Left cardiac atrium (tissue), 4 donors: ENCODE results near the gene FAM193A. TPM values are rescaled to one million over a fixed set of nuclear protein-coding genes. Genes with fewer than 3 reads are reported as not detected.
"Not testable (repeated sequence)": the region's sequence is repeated elsewhere in the genome, so short reads cannot be mapped to it uniquely, and the experiment has no call there.

Source experiments
- ATAC-seq, 2 donors: fragments of 200-7000 bp; cut with Tn5 transposase; one replicate each; pipeline ENCODE4 v1.9.1; 2020; ENCODE audit warnings: mild to moderate bottlenecking in 2 of 2, moderate library complexity in 2 of 2
- DNase-seq: peaks from one replicate; pipeline ENCODE4 v3.0.0-alpha.2; 2020
- intact Hi-C, 2 donors: fragments of 100-400 bp; cut with DNase I; formaldehyde crosslinking; loops; one replicate each; pipeline versions ENCODE4 v1.14.1 to v1.15.1; 2022 to 2023
- total RNA-seq, 2 donors: library from RNA; stranded (reverse); fragmentation: NEBNext Ultra II Directional; extraction: Animal tissue kit (Norgen Biotek cat#: 25700); gene quantifications; one replicate each; pipeline ENCODE4 v1.2.1, GENCODE V29; 2021
- donor health status: DM: no; HTN: yes; CAD: no.
- donor health status: DM: no; HTN: yes; CAD: no; lungs with severe emphysema.
- donor health status: DM: yes; HTN: yes; CAD: no.
- donor health status: Dilated cardiomyopathy.

Gene FAM193A
- total RNA-seq, 2 donors from 2014 or later: 15.1 to 16.6 TPM

DNA sequence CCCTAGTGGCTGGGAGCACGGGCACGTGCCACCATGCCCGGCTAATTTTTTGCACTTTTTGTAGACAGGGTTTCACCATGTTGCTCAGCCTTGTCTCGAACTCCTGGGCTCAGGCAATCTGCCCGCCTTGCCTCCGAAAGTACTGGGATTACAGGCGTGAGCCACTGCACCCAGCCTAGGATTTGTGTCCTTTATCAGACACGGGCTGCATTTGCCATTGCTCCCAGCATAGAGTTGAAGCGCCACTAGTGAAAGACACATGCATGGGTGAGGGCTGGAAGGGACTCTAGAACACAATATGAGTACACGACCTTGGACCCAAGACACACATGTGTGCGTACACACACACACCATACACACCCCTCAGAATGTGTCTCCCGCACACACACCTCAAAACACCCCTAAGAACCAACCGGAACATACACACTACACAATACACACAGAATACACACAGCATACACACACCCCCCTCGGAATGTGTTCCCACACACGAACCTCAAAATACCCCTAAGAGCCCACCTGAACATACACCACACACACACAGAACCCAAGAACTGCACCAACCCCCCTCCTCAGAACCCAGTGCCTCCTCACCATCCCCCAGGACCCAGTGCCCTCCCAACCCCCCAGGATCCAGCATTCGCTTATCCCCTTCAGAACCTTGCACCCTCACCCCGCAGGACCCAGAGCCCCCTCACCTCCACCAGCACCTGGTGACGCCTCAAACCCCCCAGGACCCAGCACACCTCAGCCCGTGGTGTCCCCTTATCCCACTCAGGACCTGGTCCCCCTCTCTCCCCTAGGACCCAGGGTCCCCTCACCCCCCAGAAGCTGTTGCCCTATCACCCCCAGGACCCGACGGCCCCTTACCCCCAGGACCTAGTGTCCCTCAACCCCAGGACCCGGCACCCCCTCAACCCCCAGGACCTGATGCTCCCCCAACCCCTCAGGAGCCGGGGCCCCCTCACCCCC is 218.7 kb downstream of the FAM193A start:
- peak in 1 of 2 donors; percentile 1 for ATAC-seq
- DNase-seq: no peak
- intact Hi-C loops: no loop called here

- DNase-seq (peak; percentile 92), ATAC-seq (peak; percentile 90 to 92)
- intact Hi-C loops: no loop called here
Observed at GRCh38 chr4:2755821-2756690, 219.6 kb downstream of the FAM193A start, which contains the start of gene TNIP2. Gene TNIP2 (minus strand): TSS chr4:2756336. CDS start chr4:2756289, 47 bp downstream.

DNA sequence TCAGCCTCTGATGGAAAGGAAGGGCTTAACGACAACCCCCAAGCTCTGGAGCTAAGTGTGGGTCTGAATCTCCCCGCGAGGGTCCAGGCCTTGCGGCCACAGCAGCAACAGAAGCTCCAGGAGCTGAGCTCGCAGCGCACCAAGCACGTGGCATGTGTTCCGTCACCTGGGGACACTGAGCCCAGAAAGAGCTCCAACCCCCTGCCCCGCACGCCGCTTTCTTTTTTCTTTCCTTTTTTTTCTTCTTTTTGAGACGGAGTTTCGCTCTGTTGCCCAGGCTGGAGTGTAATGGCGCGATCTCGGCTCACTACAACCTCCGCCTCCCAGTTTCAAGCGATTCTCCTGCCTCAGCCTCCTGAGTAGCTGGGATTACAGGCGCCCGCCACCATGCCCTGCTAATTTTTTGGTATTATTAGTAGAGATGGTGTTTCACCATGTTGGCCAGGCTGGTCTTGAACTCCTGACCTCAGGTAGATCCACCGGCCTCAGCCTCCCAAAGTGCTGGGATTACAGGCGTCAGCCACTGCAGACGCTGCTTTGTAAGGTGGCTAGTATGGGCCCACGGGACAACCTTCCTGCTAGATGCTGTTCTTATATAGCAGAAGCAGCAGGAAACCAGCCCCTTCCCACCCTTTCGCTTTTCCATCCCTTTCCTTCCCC is 220.4 kb downstream of the FAM193A start:
- intact Hi-C loops: no loop called here
- ATAC-seq (no peak), DNase-seq (no peak)

GRCh38 chr4:2757426-2757825 is 221.0 kb downstream of the FAM193A start:
- DNase-seq (no peak), ATAC-seq (no peak)
- intact Hi-C loops: no loop called here

DNA sequence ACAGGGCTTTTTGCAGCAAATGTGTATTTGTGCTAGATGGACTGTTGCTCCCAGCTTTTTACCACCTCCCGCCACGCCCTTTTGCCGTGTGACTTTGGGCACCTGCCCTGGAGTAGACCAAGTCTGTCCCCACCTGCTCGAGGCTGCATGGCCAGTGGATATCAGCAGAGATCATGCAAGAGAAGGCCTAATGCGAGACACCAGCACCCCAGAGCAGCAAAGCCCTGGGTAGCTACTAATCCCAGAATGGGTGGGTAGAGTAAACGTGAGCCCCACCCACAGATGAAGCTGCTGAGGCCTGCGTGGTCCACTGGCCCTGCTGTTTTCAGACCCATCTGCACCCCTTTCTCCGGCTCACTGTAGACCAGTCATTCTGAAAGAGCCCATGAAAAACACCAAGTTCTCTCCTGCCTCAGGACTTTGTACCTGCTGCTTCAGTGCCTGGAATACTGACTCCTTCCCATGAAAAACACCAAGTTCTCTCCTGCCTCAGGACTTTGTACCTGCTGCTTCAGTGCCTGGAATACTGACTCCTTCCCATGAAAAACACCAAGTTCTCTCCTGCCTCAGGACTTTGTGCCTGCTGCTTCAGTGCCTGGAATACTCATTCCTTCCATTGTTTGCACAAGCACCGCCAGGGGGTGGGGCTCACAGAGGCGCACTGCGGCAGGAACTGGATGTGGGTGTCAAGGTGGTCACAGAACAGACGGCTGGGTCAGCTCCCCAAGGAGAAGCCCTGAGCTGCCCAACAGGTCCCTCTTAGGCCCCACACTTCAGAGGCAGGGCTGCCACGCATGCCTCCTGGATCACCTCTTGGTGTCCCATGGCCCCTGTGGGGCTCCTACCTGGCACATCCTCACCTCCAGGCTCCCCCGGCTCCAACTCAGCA is 224.8 kb downstream of the FAM193A start:
- ATAC-seq (no peak), DNase-seq (peak; percentile 61)
- intact Hi-C loops: loop anchor here (10.0 kb wide), 4 partner anchors 84 to 274 kb away; partner anchors contain the start of gene ADD1 (in 1 of the 2)

DNA sequence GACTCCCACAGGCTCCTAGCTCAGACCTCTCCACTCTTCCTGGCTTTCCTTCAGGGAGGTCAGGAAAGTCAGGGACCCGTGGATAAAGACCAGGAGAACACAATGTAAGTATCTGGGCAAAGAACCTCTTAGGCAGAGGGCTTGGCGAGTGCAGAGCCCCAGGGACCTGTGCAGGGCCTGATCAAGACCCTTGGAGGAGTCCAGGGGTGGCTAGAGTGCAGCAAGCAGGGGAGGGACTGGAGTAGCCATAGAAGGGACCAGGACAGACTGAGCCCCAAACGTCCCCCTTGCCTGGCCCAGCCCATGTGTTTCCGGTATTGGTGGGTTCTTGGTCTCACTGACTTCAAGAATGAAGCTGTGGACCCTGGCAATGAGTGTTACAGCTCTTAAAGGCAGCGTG is 225.6 kb downstream of the FAM193A start:
- intact Hi-C loops: loop anchor here (10.0 kb wide), 4 partner anchors 83 to 273 kb away; partner anchors contain the start of gene ADD1 (in 1 of the 2)
- no peak for ATAC-seq

DNA sequence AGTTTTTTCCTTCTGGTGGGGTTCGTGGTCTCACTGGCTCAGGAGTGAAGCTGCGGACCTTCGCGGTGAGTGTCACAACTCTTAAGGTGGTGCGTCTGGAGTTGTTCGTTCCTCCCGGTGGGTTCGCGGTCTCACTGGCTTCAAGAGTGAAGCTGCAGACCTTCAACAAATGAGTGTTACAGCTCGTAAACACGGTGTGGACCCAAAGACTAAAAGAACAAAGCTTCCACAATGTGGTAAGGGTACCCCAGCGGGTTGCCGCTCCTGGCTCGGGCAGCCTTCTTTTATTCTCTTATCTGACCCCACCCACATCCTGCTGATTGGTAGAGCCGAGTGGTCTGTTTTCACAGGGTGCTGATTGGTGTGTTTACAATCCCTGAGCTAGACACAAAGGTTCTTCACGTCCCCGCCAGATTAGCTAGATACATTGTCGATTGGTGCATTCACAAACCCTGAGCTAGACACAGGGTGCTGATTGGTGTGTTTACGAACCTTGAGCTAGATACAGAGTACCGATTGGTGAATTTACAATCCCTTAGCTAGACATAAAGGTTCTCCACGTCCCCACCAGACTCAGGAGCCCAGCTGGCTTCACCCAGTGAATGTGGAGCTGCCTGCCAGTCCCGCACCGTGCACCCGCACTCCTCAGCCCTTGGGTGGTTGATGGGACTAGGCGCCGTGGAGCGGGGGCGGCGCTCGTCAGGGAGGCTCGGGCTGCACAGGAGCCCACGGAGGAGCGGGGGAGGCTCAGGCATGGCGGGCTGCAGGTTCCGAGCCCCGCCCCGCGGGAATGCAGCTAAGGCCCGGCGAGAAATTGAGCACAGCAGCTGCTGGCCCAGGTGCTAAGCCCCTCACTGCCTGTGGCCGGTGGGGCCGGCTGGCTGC is 226.3 kb downstream of the FAM193A start:
- intact Hi-C loops: loop anchor here (10.0 kb wide), 4 partner anchors 82 to 272 kb away; partner anchors contain the start of gene ADD1 (in 1 of the 2)
- not testable (repeated sequence) for DNase-seq, ATAC-seq

More for the DNA sequence above, 225.6 kb downstream of the FAM193A start:
- DNase-seq: no peak

DNA sequence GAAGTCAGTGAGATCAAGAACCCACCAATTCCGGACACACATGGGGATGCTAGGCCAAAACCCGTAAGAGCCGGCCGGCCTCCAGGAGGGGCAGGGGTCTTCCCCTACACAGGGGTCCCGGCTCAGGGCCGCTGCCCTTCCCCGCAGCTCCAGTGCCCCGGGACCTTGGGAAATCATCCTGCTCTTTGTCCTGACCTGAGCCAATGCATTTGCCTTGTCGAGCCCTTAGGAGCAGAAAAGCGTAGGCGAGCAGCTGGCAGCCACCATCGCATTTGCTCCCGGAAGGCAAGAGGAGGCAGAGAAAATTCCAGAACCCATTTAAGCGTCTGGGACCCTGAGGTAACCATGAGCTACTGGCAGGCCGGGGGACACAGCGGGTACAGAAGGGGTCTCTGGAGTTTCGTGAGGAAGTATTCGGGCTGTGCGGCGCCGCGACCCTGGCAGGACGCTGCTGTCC is 227.1 kb downstream of the FAM193A start:
- ATAC-seq: peak; percentile 21 to 29
- peak; percentile 49 for DNase-seq
- intact Hi-C loops: loop anchor here (10.0 kb wide), 4 partner anchors 81 to 271 kb away; partner anchors contain the start of gene ADD1 (in 1 of the 2)

GRCh38 chr4:2765832-2766526 is 229.5 kb downstream of the FAM193A start:
- ATAC-seq: no peak
- intact Hi-C loops: loop anchor here (10.0 kb wide), 4 partner anchors 79 to 269 kb away; partner anchors contain the start of gene ADD1 (in 1 of the 2)

DNA sequence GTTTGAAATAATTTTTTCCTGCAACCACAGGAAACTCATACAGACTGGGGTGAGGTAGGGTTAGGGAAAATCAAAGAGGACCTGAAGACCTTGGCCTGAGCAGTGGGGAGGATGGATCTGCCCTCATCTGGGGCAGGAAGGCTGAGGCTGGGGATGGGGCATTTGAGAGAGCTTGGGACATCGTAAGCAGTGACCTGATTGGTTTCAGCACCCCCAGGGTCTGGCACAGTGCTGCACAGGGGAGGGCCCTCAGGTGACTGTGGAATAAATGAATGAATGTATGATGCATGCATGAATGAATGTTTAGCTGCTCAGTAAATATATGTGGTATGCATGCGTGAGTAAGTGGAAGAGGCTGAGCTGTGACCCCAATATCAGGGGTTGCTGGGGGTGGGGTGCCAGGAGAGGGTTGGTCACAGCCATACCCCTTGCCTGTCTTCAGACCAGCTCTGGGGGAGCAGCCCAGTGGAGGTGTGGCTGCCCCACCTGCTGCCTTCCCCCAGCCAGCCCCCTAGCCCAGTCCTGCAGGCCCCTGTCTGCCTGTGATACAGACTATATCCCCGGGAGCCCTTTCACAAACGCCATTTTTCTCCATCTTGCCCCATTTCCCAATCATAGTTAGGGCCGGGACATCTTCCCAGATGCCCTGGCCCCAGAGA is 230.7 kb downstream of the FAM193A start:
- intact Hi-C loops: loop anchor here (10.0 kb wide), 4 partner anchors 78 to 268 kb away; partner anchors contain the start of gene ADD1 (in 1 of the 2)
- DNase-seq: no peak
- no peak for ATAC-seq

More at GRCh38 chr4:2765832-2766526, 229.5 kb downstream of the FAM193A start:
- DNase-seq: no peak

DNA sequence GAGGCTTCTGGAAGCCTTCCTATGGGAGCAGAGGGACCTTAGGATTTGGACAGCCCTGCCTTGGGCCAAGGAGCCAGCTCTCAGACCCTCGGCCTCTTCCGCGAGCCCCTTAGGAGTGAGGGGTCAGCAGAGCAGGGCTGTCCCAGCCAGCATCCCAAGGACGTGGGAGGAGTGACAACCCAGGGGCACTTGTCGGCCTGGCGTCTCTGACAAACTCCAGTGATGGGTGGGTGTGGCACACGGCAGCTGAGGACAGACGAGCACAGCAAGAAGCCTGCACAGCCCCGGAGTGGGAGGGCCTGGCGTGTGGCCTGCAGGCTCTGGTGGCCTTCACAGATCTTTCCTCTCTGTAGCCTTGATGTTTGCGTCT is 231.2 kb downstream of the FAM193A start:
- intact Hi-C loops: loop anchor here (10.0 kb wide), 4 partner anchors 77 to 267 kb away; partner anchors contain the start of gene ADD1 (in 1 of the 2)
- DNase-seq: peak; percentile 56
- ATAC-seq: peak; percentile 69 to 80

- intact Hi-C loops: loop anchor here (10.0 kb wide), 4 partner anchors 77 to 267 kb away; partner anchors contain the start of gene ADD1 (in 1 of the 2)
- DNase-seq: no peak
- ATAC-seq: no peak
Observed at GRCh38 chr4:2768124-2768523, 231.7 kb downstream of the FAM193A start.

DNA sequence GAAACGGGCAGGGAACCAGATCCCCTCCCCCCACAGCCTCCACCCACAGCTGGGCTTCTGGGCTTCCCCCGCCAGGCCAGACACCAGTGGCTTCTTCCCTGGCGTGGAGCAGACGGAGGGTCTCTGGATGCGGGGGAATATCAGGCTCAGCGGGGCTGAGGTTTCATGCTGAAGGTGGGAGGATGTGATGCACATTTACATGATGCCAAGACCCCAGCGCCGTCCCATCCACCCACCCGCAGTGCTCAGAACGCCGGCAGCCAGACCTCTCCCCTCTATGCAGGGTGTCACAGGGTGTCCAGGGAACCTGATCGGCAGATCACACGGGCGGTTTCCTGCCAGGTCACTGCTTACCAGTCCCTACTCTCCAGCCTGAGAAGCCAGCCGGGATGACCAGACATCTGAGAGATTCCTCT is 232.5 kb downstream of the FAM193A start:
- intact Hi-C loops: loop anchor here (10.0 kb wide), 4 partner anchors 76 to 266 kb away; partner anchors contain the start of gene ADD1 (in 1 of the 2)
- DNase-seq: no peak
- ATAC-seq: no peak

DNA sequence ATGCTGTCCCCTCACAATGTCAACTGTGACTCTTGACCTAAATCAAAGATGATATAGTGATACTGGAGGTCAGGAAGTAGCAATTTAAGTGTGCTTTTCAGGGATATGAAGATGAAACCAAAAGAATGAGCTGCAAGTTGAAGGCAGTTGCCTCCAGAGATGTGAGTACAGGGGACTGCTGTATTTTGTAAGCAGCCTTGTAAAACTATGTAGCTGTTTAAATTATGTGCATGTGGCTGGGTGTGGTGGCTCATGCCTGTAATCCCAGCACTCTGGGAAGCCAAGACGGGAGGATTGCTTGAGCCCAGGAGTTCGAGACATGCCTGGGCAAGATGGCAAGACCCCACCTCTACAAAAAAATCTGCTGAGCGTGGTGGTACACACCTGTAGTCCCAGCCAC is 234.8 kb downstream of the FAM193A start:
- DNase-seq (no peak), ATAC-seq (no peak)
- intact Hi-C loops: no loop called here

- intact Hi-C loops, ATAC-seq, DNase-seq: not testable (repeated sequence)
Observed at GRCh38 chr4:2780643-2781042, 244.2 kb downstream of the FAM193A start.
